Loucy (cell line): ENCODE data around the gene SSTR5.

ENCODE experiments used
- CTCF ChIP-seq: fragments of 200-600 bp; sonication (generic); conservative IDR thresholded peaks from 2 replicates; pipeline ENCODE4 v1.5.1; 2014; ENCODE audit warnings: mild to moderate bottlenecking, antibody characterized with exemption, low read length
- EZH2phosphoT487 ChIP-seq: fragments of 200-600 bp; IDR thresholded peaks from 2 replicates; pipeline ENCODE4 v1.6.1; 2018; ENCODE audit warnings: antibody characterized with exemption, mild to moderate bottlenecking, moderate library complexity, borderline replicate concordance

- no peak for TF ChIP-seq CTCF
- TF ChIP-seq EZH2phosphoT487, result no peak
Measured at GRCh38 chr16:1074379-1074649, 1.8 kb downstream of the SSTR5 start.
